Dermis lymphatic vessel endothelial cell (primary cell): ENCODE results near the gene RILPL2. TPM values are rescaled to one million over a fixed set of nuclear protein-coding genes. Genes with fewer than 3 reads are reported as not detected.

Experiments used
- total RNA-seq: library from RNA; depleted of rRNA; stranded (reverse); fragments of >200 nt; gene quantifications from 2 replicates; pipeline ENCODE4 v1.2.1, GENCODE V29; 2014

RILPL2 gene
- 3.1 and 4.4 TPM in 2 replicates for total RNA-seq

GRCh38 chr12:123436017-123436964 lies at the start of gene RILPL2:
Gene RILPL2 (minus strand): TSS chr12:123436684. CDS start chr12:123436420, 264 bp downstream.

GRCh38 chr12:123457980-123458779 lies 21.7 kb upstream of the RILPL2 start, which contains the start of gene SNRNP35:
Gene SNRNP35 (plus strand): TSS chr12:123458139. CDS start chr12:123465541, 7,402 bp downstream.

Other genes starting within 250 kb of the RILPL2 start
- 29.0 and 32.3 TPM in 2 replicates for gene MPHOSPH9, start 203.5 kb downstream of the RILPL2 start, total RNA-seq
- 9.2 and 10.7 TPM in 2 replicates for gene MTRFR, start 203.2 kb downstream of the RILPL2 start, total RNA-seq
- 197 and 324 TPM in 2 replicates for gene CDK2AP1, start 164.8 kb downstream of the RILPL2 start, total RNA-seq
- gene SBNO1, start 71.8 kb downstream of the RILPL2 start, total RNA-seq, result 21.7 and 26.5 TPM in 2 replicates
- gene KMT5A, start 52.6 kb downstream of the RILPL2 start, total RNA-seq, result 24.9 and 26.3 TPM in 2 replicates
- gene SNRNP35, start 21.5 kb upstream of the RILPL2 start, total RNA-seq, result 11.3 and 13.4 TPM in 2 replicates
- gene RILPL1, start 97.0 kb upstream of the RILPL2 start, total RNA-seq, result 3.6 and 4.7 TPM in 2 replicates
- gene TMED2, start 147.9 kb upstream of the RILPL2 start, total RNA-seq, result 339 and 393 TPM in 2 replicates
- gene DDX55, start 165.4 kb upstream of the RILPL2 start, total RNA-seq, result 6.9 and 11.9 TPM in 2 replicates
- gene EIF2B1, start 197.0 kb upstream of the RILPL2 start, total RNA-seq, result 26.5 and 29.8 TPM in 2 replicates
- gene GTF2H3, start 197.1 kb upstream of the RILPL2 start, total RNA-seq, result 21.2 and 27.2 TPM in 2 replicates
- 2.9 and 5.9 TPM in 2 replicates for gene TCTN2, start 234.4 kb upstream of the RILPL2 start, total RNA-seq